ENCODE data around the gene DCLK2.
A peak's percentile ranks its signal among the peaks of the same experiment; 100 is the strongest.

The DCLK2 gene

GRCh38 chr4:150236626-150237025, 158.4 kb downstream of the DCLK2 start (continued):
- no peak for TF ChIP-seq ZNF354C (tag by site-specific recombination; IDR thresholded peaks at IDR 0.05; ENCODE audit: borderline replicate concordance, low read depth)

GRCh38 chr4:150237110-150237872, 159.0 kb downstream of the DCLK2 start:
- peaks cover 0 to 24% of the 10 kb centered on the region in 2 experiments; a peak in 1 of 3 replicates for H3K36me3 ChIP-seq (ENCODE audit: control insufficient read depth in 2 of 2, insufficient read depth in 1 of 2, low read length in 2 of 2)
- no peak overlapping the region for H3K27ac ChIP-seq (ENCODE audit: extremely low read depth, low read depth, low read length)
- no peak overlapping the region for H3K4me3 ChIP-seq (ENCODE audit: low read depth, low read length)
- POLR2A ChIA-PET = no interaction called here
- CTCF ChIA-PET = no interaction called here
- H3K4me1 ChIP-seq (ENCODE audit: control insufficient read depth, insufficient read depth, low read length) = no peaks in the 10 kb centered on the region
- TF ChIP-seq ZFP69B (tag by site-specific recombination; IDR thresholded peaks at IDR 0.05) (no peak), ZNF76 (tag by site-specific recombination; IDR thresholded peaks at IDR 0.05; ENCODE audit: borderline replicate concordance, low read depth) (no peak), ZNF629 (tag by site-specific recombination; IDR thresholded peaks at IDR 0.05) (0 out of 2 replicates have a peak, but pooled peaks have one; percentile 17), ZFP41 (tag by site-specific recombination; IDR thresholded peaks at IDR 0.05; ENCODE audit: borderline replicate concordance) (no peak), ZBTB17 (tag by site-specific recombination; IDR thresholded peaks at IDR 0.05) (0 out of 2 replicates have a peak, but pooled peaks have one; percentile 40), PRDM6 (tag by site-specific recombination; IDR thresholded peaks at IDR 0.05) (0 out of 2 replicates have a peak, but pooled peaks have one; percentile 10), ZSCAN18 (tag by site-specific recombination; IDR thresholded peaks at IDR 0.05) (no peak), GLI2 (tag by site-specific recombination; IDR thresholded peaks at IDR 0.05; ENCODE audit: borderline replicate concordance, low read depth) (no peak), GLIS1 (tag by site-specific recombination; IDR thresholded peaks at IDR 0.05) (no peak), ZNF785 (tag by site-specific recombination; IDR thresholded peaks at IDR 0.05) (no peak)
- no peaks in the 10 kb centered on the region for H3K9me3 ChIP-seq (ENCODE audit: control insufficient read depth, insufficient read depth, low read depth, low read length)

- H3K27ac ChIP-seq (ENCODE audit: extremely low read depth, low read depth, low read length) = no peak overlapping the region
- H3K4me1 ChIP-seq (ENCODE audit: control insufficient read depth, insufficient read depth, low read length) = no peaks in the 10 kb centered on the region
- H3K36me3 ChIP-seq (ENCODE audit: control insufficient read depth in 2 of 2, insufficient read depth in 1 of 2, low read length in 2 of 2) = peaks cover 0 to 13% of the 10 kb centered on the region in 2 experiments; a peak in 1 of 3 replicates
- ChIA-PET POLR2A (no interaction called here), CTCF (interaction anchor here (0.6 kb wide), 1 partner anchor 230 kb away, joined by 4 read pairs; no protein-coding TSS in a partner anchor)
- H3K4me3 ChIP-seq (ENCODE audit: low read depth, low read length) = no peak overlapping the region
- no peaks in the 10 kb centered on the region for H3K9me3 ChIP-seq (ENCODE audit: control insufficient read depth, insufficient read depth, low read depth, low read length)
- no peak for TF ChIP-seq GFI1B (tag by site-specific recombination; IDR thresholded peaks at IDR 0.05)
- TF ChIP-seq ZNF513 (tag by site-specific recombination; IDR thresholded peaks at IDR 0.05) = no peak
- no peak for TF ChIP-seq ZNF362 (tag by site-specific recombination; IDR thresholded peaks at IDR 0.05)
- TF ChIP-seq REPIN1 (tag by site-specific recombination; IDR thresholded peaks at IDR 0.05; ENCODE audit: low read depth) = no peak
- TF ChIP-seq ZNF692 (tag by site-specific recombination; IDR thresholded peaks at IDR 0.05) = no peak
- no peak for TF ChIP-seq ZBTB10 (tag by site-specific recombination; IDR thresholded peaks at IDR 0.05)
- no peak for TF ChIP-seq ZNF133 (tag by site-specific recombination; IDR thresholded peaks at IDR 0.05)
- TF ChIP-seq ZNF645 (tag by site-specific recombination; IDR thresholded peaks at IDR 0.05) = no peak
- no peak for TF ChIP-seq ZBTB7A (tag by site-specific recombination; IDR thresholded peaks at IDR 0.05; ENCODE audit: low read depth)
Observed at GRCh38 chr4:150238591-150238990, 160.3 kb downstream of the DCLK2 start.
